ENCODE measurements around the gene ERICH4.
"Not testable (repeated sequence)": the region's sequence is repeated elsewhere in the genome, so short reads cannot be mapped to it uniquely, and the experiment has no call there.

ERICH4 gene

GRCh38 chr19:41442473-41443355 is at the start of gene ERICH4:
ERICH4 (plus strand) TSS chr19:41443156; CDS start chr19:41443170, 14 bp downstream.
- no peak for DNase-seq (ENCODE audit: low spot score)

GRCh38 chr19:41395355-41395754 is 47.6 kb upstream of the ERICH4 start:
- no peak for DNase-seq (ENCODE audit: low spot score)

GRCh38 chr19:41397086-41398049 is 45.6 kb upstream of the ERICH4 start, which contains the start of the genes BCKDHA and EXOSC5:
BCKDHA (plus strand) TSS chr19:41397818; CDS start chr19:41397828, 10 bp downstream.
EXOSC5 (minus strand) TSS chr19:41397359; CDS start chr19:41397328, 31 bp downstream.
- peak; percentile 100 for DNase-seq (ENCODE audit: low spot score)

GRCh38 chr19:41398050-41398418 is 44.9 kb upstream of the ERICH4 start:
- DNase-seq (ENCODE audit: low spot score) = no peak

GRCh38 chr19:41398598-41398997 is 44.4 kb upstream of the ERICH4 start:
- no peak for DNase-seq (ENCODE audit: low spot score)

- DNase-seq (ENCODE audit: low spot score) = no peak
Measured at GRCh38 chr19:41399091-41399490, 43.9 kb upstream of the ERICH4 start.

GRCh38 chr19:41399525-41399924 is 43.4 kb upstream of the ERICH4 start:
- no peak for DNase-seq (ENCODE audit: low spot score)

GRCh38 chr19:41401483-41401882 is 41.5 kb upstream of the ERICH4 start:
- no peak for DNase-seq (ENCODE audit: low spot score)

GRCh38 chr19:41402010-41402409 is 40.9 kb upstream of the ERICH4 start:
- no peak for DNase-seq (ENCODE audit: low spot score)

GRCh38 chr19:41403181-41403970 is 39.6 kb upstream of the ERICH4 start:
- no peak for DNase-seq (ENCODE audit: low spot score)

- no peak for DNase-seq (ENCODE audit: low spot score)
Measured at GRCh38 chr19:41405776-41406175, 37.2 kb upstream of the ERICH4 start.

GRCh38 chr19:41407271-41407670 is 35.7 kb upstream of the ERICH4 start:
- DNase-seq (ENCODE audit: low spot score) = no peak

- DNase-seq (ENCODE audit: low spot score) = no peak
Measured at GRCh38 chr19:41408256-41408655, 34.7 kb upstream of the ERICH4 start.

GRCh38 chr19:41408846-41409245 is 34.1 kb upstream of the ERICH4 start:
- not testable (repeated sequence) for DNase-seq (ENCODE audit: low spot score)

GRCh38 chr19:41409288-41409687 is 33.7 kb upstream of the ERICH4 start:
- DNase-seq (ENCODE audit: low spot score) = peak; percentile 50

- DNase-seq (ENCODE audit: low spot score) = no peak
Measured at GRCh38 chr19:41410336-41411054, 32.5 kb upstream of the ERICH4 start.

GRCh38 chr19:41411100-41411967 is 31.6 kb upstream of the ERICH4 start:
- no peak for DNase-seq (ENCODE audit: low spot score)

GRCh38 chr19:41411968-41412265 is 31.0 kb upstream of the ERICH4 start:
- no peak for DNase-seq (ENCODE audit: low spot score)

GRCh38 chr19:41412953-41413352 is 30.0 kb upstream of the ERICH4 start:
- no peak for DNase-seq (ENCODE audit: low spot score)

- DNase-seq (ENCODE audit: low spot score) = no peak
Measured at GRCh38 chr19:41413947-41414346, 29.0 kb upstream of the ERICH4 start.
